Activated gamma-delta T cell (primary cell): ENCODE results near the gene HMCES.
"Not testable (repeated sequence)": the region's sequence is repeated elsewhere in the genome, so short reads cannot be mapped to it uniquely, and the experiment has no call there.

ENCODE experiments used
- DNase-seq: peaks from one replicate; lab custom pipeline; 2025; lab: John Stamatoyannopoulos, UW

Gene HMCES

GRCh38 chr3:129320825-129321487 is 42.3 kb downstream of the HMCES start:
- no peak for DNase-seq

GRCh38 chr3:129321887-129322286 is 43.2 kb downstream of the HMCES start:
- DNase-seq: no peak

GRCh38 chr3:129323651-129324294 is 45.1 kb downstream of the HMCES start:
- no peak for DNase-seq

DNA sequence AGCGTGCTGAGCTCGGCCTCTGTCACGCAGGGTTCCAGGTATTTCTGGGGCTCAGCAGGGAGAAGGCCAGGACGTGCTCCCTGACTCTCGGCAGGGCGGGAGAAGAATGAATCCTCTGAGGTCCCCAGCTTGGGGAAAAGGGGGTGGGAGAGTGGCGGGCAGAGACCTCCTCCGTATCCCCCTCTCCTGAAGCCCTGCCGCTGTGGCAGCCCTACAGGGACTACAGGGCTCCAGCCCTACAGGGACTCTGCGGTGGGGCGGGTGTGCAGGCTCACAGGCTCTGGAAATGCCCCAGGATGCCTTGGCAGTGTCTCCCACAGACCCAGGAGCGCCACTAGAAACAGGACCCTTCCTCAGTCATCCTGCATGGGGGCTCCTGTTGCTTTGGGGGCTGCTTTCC is 46.2 kb downstream of the HMCES start:
- no peak for DNase-seq

GRCh38 chr3:129325383-129325782 is 46.7 kb downstream of the HMCES start:
- DNase-seq: no peak

DNA sequence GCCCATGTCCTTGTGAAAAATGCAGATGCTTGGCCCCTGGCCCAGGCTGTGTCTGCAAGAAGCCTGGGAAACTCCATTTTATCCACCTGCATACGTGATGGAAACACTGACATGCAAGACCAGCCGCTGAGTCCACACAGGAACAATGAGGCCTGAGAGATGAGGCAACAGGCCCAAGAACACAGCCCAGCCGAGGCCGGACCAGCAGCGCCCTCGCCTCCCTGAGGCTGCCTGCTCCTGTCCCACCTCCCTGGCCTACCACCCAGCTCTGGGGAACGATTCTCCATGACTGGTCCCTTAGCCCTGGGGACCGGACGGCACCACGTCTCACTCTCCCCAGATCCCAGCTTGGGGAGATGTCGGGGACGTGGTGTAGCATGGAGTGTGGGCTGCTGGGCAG is 47.5 kb downstream of the HMCES start:
- no peak for DNase-seq

GRCh38 chr3:129326595-129326994 is 47.9 kb downstream of the HMCES start:
- DNase-seq: no peak

DNA sequence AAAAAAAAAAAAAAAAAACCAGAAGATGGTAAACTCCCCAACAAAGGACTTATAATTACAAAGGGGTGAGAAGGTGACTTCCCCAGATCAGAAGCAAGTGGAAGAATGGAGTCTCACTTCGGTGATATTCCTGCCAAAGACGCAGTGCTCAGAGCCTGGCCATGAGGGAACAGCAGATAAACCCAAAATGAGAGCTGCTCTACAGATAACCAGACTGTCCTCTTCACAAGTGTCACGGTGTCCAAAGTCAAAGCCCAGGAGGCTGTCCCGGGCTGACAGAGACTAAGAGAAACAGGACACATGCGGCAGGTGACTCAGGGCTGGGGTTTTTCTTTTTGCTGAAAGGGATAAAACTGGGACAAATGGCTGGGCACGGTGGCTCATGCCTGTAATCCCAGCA is 48.8 kb downstream of the HMCES start:
- DNase-seq: no peak

GRCh38 chr3:129329858-129330257 is 51.2 kb downstream of the HMCES start:
- DNase-seq: no peak

GRCh38 chr3:129330409-129330808 is 51.7 kb downstream of the HMCES start:
- DNase-seq: no peak

- DNase-seq: no peak
Measured at GRCh38 chr3:129333891-129334290, 55.2 kb downstream of the HMCES start.

- no peak for DNase-seq
Measured at GRCh38 chr3:129336093-129336706, 57.5 kb downstream of the HMCES start.

GRCh38 chr3:129337719-129338118 is 59.0 kb downstream of the HMCES start:
- DNase-seq: not testable (repeated sequence)

DNA sequence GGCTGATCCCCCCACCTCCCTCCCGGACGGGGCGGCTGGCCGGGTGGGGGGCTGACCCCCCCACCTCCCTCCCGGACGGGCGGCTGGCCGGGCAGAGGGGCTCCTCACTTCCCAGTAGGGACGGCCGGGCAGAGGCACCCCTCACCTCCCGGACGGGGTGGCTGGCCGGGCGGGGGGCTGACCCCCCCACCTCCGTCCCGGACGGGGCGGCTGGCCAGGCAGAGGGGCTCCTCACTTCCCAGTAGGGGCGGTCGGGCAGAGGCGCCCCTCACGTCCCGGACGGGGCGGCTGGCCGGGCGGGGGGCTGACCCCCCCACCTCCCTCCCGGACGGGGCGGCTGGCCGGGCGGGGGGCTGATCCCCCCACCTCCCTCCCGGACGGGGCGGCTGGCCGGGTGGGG is 60.5 kb downstream of the HMCES start:
- DNase-seq: not testable (repeated sequence)

GRCh38 chr3:129339833-129340232 is 61.2 kb downstream of the HMCES start:
- DNase-seq: not testable (repeated sequence)

DNA sequence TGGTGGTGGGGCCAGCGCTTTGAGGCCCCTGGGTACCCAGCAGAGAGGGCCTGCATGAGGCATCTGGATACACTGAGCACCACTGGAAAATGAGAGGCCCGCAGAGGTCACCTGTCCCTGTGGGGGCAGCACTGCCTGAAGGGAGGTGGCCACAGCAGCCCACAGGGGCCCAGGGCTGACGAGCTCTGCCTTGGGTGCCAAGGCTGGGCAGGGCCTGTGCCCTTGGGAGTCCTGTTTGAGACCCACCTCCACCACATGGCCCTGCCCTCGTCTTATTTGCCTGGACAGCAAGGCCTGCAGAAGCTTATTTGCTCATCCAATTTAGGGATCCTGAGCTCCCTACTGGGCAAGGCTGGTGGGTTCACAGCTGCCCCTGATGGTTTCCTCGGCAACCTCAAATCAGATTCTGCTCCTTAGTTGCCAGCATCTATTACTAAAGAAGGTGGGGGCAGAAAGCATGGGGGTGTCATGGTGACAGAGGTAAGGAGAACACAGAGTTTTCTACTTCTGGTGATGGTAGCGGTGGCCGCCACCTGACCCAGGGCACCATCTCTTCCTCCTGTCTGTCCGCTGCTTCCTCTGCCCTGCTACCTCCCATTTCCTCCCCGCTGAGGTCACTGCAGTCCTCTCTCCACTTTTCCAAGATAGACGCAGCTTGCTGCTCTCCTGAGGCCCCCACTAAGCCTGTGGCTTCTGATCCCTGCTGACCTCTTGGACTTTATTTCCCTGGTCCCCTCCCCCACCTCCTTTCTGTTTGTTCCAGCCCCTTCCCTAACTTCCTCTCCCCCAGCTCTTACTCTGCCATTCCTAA is 62.9 kb downstream of the HMCES start:
- no peak for DNase-seq

DNA sequence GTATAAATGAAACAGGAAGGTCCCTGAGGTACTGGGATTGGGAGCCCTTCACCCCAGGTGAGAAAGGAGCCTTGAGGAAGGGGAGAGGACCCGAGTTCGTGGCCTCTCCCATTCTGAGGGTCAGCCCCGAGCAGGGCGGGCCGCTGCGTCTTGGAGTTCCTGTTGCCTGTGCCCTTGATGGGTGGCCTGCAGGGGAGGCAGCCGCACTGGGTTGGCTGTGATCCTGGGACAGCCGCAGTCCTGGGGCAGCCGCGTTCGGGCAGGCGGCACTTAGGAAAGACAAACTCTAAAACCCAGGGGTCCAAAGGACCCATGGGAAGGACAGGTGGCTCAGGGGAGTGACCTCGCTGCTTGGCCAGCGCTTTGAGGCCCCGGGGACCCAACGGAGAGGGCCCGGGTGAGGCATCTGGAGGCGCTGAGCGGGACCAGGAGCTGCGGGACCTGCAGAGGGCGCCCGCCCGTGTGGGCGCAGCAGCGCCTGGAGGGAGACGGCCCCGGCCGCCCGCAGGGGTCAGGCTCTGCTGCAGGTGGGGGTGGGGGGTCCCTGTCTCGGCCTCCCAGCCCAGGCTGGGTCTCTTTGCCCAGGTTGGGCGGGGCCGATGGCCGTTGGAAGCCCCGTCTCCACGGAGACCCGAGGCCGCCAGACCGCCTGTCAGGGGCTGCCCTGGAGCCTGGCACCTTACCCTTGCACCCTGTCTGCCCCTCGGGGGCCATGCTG is 65.1 kb downstream of the HMCES start:
- peak; percentile 22 for DNase-seq

GRCh38 chr3:129344540-129345220 is 66.0 kb downstream of the HMCES start:
- no peak for DNase-seq

GRCh38 chr3:129345281-129345680 is 66.6 kb downstream of the HMCES start:
- DNase-seq: no peak

- DNase-seq: no peak
Measured at GRCh38 chr3:129345971-129346370, 67.3 kb downstream of the HMCES start.
